NCI-H1092 treated with DMSO at 0.1 percent for 48 hours (cell line): Measurements from ENCODE around the gene NKD2.

Experiments
- DNase-seq: peaks from one replicate; lab custom pipeline; 2025; lab: John Stamatoyannopoulos, UW

The NKD2 gene

DNA sequence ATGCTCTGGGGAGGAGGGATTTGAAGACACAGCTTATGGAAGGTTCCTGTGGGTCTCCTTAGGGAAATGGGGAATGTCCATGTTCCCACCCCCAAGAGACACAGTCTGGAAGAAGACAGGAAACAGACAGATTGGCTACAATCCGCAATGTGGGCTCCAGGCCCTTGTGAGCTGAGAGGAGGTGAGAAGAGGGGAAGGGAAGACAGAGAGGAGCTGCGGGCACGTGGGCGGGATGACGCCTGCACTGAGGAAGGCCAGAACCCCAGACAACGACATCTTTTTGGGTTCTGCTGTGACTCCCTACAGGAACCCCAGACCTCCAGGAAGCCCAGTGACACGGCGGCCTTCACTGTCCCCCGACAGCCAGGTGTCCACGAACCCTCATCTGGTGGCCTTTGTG lies 29.9 kb upstream of the NKD2 start:
- DNase-seq = no peak

DNA sequence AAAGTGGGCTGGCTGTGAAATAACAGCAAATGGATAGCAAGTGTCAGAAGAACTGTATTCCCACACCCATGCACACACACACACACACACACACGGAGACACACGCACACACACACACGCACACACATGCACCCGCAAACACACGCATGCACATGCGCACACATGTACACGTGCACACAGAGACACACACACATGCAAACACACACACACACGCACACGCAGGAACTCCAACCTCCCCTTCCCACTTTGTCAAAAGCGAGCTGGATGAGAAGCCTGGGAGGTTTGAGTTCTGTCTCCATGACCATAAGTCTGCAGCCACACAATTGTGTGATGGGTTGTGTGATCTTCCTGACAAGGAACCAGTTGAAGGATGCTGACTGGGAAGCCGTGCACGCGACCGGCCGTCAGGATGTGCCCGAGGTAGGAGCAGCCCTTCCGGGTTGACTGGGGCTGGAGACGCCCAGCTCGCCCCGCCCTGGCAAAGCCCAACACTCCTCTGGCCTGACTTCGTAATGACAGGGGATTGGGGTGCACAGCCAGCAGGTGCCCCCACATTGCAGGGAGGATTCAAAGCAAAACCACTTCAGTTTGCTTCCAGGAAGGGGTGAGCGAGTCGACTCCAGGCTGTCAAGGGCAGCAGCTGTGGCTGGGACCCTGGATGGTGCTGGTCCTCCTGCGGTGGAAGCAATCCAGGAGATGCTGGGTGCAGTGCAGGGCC lies 29.3 kb upstream of the NKD2 start:
- no peak for DNase-seq

DNA sequence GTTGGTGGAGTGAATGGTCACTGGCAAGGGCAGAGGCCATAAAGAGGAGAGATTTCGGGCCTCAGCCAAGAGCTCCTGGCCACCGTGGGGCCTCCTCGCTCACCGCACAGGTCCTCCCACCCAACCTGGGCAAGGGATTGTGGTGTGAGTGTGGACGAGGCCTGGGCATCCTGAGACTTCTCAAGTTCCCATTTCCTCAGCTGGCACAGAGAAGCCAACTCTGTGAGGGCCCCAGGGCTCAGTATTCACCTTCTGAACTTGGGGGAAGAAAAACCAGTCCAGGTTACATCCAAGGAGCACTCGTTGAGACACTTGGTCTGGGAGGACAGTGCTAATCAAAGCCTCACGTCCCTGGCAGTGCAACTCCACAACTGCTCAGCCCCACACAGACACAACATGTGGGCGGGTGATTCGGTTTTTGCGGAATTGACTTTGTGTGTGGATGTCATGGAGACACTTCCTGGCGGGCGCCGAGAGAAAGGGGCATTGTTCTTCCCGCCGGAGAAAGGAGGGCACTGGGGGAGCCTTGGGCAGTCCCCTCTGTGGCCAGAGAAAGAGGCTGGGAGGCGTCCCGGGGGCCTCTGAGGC lies 28.5 kb upstream of the NKD2 start:
- DNase-seq = no peak

DNA sequence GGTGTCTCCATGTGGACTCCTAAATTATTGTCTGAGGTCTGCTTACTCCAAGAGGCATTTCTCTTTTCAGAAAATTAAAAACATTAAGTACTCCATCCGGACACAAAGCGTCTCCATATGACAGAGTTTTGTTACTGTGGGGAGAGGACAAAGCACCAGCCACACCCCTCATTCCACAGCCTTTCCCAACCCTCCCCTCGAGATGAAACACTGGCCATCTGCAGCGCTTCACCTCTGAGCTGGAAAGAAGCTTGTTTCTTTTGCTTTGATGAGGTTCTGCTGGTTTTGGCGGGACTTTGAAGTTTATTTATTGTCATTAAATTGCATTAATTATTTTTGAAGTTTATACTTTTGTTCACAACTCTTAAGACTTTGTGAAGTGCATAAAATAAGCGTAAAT lies 27.6 kb upstream of the NKD2 start:
- DNase-seq = no peak

DNA sequence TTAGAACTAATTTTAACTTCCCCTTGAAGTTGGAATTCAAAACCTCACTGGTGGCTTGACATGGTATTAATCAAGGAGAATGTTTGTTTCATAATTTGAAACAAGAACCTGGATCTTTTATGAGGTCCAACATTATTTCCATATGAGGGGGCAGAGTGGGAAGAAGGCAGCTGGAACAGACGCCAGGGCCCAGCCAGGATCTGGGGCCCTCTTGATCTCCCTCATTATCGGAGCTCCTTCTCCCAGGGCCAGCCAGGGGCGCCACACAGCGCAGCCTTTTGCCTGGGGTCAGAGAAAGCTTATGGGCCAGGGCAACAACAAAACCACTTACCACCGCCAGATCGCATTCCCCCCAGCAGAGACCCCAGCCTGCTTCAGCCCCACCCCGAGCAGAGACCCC lies 27.1 kb upstream of the NKD2 start:
- DNase-seq = no peak

DNA sequence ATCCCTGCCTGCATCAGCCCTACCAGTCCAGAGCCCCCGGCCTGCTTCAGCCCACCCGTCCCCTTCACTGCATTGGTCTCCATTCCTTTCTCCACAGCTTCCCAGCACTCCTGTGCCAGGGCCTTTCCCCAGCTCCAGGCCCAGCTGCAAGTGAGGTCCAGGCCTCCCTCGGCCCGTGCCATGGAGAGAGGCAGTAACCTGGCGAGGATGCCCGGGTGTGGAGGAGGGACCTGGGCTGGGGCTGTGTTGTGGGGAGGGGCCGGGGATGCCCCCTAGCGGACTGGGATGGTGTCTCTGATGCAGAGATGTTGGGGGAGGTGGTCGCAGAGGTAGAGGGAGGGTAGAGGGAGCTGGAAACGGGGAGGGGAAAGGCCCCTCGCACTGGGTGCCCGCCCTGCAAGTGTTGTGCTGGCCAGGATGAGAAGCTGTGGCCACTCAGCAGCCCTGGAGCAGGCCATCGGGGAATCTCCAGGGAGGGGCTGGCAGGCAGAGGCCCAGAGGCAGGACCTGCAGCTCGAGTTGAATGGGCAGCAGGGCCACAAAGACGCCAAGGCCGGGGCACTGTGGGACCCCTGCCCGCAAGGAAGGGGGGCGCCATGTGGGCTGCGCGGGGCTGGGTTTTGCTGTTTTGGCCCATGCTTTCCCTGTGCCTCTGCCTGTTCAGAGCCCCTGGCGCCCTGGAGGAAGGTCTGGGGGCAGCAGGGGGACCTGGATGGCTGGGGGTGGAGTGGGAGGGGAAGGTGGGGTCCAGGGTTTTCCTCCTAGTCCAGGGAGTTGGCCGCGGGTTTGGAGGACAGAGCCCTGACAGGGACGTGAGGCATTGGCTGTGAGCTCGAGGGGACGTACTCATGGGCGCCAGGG lies 26.0 kb upstream of the NKD2 start:
- no peak for DNase-seq

DNA sequence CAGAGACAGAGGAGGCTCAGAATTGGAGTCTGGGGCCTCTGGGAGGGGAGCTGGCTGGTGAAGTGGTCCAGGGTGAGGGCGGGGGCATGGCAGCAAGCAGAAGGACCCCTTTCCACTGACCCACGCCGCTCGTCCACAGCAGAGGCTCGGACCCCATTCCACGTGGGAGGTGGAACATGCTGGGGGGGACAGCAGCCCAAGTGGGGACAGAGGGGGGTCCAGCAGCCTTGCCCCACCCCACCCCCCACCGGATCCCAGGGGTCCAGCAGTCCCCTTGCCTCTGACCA lies 25.4 kb upstream of the NKD2 start:
- DNase-seq = no peak

DNA sequence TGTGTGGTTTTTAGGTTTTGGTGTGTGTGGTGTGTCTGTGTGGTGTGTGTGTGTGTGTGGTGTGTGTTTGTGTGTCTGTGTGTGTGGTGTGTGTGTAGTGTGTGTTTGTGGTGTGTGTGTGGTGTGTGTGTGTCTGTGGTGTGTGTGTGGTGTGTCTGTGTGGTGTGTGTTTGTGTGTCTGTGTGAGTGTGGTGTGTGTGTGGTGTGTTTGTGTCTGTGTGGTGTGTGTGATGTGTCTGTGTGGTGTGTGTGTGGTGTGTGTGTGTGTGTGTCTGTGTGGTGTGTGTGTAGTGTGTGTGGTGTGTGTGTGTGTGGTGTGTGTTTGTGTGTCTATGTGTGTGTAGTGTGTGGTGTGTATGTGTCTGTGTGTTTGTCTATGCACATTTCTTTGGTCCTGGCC lies 25.0 kb upstream of the NKD2 start:
- DNase-seq = no peak

DNA sequence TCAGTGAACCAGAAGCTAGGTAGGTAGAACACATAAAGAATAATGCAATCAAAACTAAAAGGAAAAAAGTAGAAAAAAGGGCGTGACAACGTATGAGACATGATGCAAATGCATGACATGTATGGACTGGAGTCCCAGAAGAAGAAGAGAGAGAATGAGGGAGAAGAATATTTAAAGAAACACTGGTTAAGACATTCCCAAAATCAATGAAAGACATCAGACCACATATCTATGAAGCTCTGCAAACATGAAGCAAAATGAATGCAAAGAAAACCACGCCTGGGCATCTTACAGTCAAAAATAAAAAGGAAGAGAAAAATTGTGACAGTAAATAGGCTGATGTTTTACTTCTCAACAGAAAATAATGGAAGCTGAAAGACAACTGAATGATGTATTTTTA lies 23.8 kb upstream of the NKD2 start:
- DNase-seq = no peak

DNA sequence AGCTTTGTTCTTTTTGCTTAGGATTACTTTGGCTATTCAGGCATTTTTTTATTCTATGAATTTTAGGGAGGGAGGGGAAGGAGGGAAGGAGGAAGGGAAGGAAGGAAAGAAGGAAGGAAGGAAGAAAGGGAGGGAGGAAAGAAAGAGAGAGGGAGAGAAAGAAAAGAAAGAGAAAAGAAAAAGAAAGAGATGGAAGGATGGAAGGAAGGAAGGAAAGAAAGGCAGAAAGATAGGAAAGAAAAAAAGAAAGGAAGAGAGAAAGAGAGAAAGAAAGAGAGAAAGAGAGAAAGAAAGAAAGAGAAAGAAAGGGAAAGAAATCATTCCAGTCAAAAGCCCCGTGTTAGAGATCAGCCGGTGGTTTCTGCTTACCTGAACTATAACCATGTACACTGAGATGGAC lies 20.8 kb upstream of the NKD2 start:
- no peak for DNase-seq

DNA sequence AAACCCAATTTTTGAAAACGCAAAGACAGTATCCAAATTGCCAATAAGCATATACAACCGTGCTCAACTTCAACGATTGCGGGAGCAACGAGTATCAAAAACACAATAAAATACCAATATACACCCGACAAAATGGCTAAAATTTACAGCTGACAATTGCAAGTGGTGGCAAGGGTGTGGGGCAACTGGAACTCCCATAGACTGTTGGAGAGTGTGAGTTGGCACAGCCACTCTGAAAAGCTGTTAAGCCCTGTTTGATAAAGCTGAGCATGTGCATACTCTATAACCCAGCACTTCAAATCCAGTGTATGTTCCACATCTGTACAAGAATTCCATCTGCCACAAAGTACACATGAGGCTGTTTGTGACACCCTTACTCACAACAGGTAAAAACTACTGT lies 20.3 kb upstream of the NKD2 start:
- no peak for DNase-seq

DNA sequence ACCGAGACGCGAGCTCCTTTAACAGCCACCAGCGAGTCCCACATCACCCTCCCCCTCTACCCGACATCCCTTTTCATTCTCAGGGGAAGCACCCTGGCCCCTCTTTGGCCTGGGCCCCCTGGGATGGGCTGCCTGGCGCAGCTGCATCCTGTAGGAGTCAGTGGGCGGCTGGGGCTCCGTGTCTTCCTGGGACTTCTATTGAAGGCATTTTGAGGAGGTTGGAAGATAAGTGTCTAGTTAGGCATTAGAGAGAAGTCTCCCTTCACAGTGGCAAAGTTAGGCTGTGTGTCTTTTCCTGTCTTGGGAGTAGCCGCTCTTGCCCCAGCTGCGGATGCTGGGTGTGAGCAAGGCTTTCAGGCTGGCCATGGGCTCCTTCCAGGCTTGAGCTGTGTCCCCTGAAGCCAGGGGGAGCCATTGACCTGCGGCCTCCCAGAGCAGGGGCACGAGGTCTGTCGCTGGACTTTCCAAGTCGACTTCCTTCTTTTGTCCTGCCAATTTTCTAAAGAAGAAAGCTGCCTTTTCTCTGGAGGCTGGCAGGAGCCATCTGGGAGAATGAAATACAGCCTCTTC lies 18.6 kb upstream of the NKD2 start:
- no peak for DNase-seq

DNA sequence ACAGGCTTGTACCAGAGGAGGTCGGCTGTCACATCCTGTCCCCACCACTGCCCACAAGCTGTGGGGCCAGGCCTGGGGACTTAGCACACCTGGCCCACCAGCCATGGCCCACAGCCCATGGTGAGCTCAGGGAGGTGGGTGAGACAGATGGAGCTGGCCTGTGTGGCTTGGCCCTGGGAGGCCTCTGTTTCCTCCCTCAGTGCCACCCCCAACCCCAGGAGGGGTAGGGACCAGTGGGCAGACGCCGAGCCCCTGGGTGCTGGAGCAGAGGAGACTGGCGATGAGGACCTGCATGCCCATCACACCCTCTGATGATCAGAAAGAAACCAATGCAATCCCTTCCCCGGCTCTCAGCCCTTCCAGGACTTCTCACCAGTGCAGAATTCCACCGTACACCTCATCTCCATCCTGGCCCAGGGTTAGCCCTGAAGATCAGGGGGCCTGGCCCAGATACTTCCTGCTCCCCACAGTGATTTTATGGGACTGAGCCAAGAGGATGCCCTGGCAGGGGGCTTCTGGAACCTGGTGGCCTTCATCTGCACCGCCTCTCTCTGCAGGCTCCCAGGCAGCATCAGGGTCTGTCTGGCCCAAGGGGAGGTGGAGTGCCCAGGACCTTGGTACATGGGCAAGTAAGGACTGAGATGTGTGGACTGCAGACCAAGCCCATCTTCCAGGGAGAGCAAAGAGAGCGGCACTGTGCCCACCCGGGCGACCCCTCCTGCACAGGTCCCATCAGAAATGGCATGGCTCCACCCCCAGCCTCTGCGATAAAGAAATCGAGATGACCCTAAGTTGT lies 16.9 kb upstream of the NKD2 start:
- DNase-seq = no peak

DNA sequence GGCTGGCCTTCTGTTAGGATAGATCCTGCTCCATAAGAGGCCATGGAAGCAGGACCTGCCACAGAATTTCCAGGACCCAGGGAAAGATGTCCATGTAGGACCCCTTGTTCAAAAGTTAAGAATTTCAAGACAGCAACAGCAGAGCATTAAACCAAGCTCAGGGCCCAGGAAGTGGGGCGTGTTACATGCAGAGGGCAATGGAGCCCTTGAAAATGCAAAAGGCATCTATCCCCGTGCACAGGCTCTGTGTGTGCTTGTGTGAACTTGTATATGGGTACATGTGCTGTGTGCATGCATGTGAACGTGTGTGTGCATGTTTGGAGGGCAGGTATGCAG lies 14.4 kb upstream of the NKD2 start:
- no peak for DNase-seq

DNA sequence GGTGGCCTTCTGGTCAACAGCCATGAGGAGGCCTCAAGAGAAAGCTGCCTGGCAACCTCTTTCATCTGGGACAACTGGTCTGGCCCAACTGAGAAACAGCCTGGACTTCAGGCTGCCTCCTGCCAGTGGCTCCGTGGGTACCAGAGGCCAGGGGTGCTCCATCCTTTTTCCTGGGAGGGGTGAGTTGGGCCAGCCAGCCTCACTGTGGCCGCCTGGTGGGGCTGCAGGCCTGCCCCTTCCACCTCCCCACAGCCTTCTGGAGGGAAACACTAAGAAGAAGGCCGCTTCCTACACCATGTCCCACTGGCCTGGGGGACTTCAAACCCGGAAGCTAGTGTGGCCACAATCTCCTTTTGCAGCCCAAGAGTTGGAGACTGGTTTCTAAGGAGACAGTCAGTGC lies 13.8 kb upstream of the NKD2 start:
- no peak for DNase-seq

DNA sequence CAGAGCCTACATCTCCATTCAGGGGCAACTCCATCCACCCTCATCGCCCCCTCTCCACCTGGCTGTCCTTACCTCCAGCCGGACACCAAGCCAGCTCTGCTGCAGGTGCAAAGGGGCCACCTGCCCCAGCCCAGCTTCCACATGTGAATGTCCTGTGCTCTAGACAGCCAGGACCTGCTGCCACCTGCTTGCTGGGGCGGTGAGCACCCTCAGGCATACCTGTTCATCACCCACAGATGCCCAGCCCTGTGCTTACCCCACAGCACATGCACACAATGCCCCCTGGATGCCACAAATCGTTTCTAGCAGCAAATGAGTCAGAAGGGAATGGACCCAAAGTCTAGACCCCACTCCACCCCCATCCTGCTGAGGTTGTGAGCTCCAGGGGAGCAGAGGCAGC lies 13.3 kb upstream of the NKD2 start:
- DNase-seq = no peak

DNA sequence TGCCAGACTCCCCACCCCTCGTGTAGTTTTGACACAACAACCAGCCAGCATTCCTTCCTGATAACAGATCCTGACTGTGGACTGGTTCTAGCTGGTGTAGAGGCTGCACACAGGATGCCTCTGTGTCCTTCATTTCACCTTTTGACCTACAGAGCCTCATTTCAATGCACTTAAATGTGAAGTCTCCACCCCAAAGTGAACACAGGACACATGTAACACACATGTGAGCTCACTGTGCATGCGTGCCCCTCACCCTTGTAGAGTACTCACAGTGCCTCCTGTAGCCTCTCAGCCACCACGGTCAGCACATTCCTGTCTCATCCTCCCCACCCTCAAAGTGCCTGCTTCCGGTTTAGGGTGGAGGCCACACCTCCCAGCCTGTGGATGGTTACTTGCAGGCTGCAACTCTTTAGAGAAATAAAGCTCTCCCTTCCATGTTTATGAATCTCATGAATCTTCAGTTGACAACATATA lies 11.6 kb upstream of the NKD2 start:
- no peak for DNase-seq

DNA sequence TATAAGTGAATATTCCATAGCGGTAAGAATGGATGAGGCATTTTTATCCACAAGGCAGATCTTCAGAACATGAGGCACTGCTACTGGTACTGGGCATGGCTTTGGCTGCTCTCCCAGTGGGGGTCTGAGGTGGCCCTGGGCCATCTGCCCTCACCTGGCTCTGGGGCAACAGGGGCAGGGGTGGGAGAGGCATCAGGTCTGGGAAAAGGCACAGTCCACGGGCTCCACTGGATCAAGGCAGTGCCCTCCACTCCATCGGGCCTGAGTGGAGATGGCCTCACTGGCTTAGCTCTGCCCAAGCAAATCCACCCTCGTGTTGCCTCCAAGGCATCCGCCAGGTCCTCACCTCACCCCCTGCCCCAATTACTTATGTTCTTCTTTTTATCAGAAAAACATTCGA lies 10.9 kb upstream of the NKD2 start:
- DNase-seq = no peak

DNA sequence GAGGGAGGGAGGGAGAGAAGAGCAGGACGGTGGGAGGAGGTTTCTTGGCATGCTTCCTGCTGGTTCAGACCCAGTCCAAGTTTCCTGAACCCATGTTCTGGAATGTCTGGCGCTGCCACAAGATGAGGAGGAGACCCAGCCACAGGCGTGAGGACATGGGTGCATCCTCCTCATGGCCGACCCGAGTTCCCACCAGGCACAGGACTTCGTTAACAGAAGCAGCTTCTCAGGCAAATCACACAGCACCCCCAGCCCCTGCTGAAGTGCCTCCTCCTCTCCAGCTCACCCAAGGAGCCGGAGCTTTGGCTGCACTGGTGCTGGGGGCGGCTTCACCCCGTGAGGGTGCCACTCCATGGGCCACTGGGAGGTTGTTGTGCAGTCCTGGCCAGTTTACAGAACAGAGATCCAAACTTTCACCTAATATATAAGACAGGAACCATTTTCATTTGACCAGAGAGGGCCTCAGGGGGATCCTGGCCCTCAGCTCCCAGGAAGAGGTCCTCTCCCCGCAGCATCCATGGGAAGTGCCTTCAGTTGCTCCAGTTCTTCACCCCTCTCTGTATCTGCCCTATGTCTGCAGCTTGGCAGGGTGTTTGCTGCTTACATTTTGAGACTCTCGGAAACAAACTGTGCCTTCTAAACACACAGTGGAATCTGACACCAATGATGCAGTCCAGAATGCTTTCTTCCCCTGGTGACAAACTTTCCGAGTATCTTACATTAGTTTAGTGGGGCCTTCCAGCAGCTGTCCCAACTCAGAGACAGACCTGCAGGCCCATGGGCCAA lies 10.2 kb upstream of the NKD2 start:
- no peak for DNase-seq

DNA sequence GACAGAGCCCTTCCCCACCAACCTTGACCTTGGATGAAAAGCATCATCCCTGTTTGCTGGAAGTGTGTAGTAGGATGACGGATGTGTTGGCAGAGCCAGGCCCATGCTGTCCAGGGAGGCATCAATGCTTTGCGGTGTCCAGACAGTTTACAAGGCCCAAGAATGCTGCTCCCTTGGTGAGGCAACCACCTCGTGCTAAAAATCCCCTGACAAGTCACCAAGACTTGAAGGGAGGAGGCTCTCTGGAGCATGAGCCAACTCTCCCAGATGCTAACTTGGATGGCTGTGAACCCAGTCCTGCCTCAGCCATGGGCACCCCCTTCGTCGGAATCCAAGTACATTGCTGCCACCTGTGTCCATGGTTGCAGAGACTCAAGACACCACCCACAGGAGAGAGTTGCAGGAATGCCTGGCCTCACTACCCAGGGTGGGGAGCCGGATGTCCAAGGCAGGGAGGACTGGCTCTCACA lies 9.5 kb upstream of the NKD2 start:
- no peak for DNase-seq

DNA sequence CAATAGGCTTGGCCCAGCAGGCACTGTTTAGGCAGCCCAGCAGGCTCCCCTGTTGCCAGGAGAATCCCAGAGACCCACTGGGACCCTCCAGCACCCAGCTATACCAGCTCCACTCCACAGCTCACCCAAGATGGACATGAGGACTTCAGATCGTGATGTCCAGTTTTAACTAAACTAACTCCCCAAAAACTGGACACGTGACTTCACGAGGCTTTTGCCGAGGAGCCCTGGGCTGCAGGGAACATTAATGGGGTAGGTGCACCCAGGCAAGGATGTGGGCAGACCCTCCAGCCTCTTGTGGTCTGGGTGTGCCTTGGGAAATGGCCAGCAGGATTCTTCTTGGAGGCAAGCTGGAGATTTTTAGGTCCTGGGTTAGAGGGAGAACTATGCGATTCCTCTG lies 8.9 kb upstream of the NKD2 start:
- no peak for DNase-seq

DNA sequence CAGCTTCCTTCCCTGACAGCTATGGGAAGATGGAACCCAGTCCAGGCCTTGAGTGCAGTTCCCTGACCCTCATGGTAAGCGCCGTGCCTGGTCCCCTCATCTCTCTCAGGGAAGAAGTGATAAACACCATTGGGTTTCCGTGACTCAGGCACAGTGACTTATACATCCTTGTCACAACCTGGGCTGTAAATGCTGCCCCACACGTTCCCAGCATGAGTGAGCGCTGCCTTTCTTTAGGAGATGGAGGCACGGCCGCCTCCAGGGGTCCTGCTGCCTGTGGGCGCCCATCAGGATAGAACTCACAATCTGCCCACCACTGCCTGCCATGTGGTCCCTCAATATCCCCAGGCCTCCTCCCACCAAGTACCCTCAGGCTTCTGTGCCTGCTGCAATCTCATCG lies 8.3 kb upstream of the NKD2 start:
- DNase-seq = no peak
